BJ (cell line): ENCODE data around the gene SHOC2. TPM values are rescaled to one million over a fixed set of nuclear protein-coding genes. Genes with fewer than 3 reads are reported as not detected.

ENCODE experiments used
- CTCF ChIA-PET: fragments of 350-600 bp; formaldehyde crosslinking; extraction: SDS; loops from one replicate; lab custom pipeline; 2021; ENCODE audit warnings: antibody characterized with exemption, inconsistent platforms; lab: Yijun Ruan, JAX
- POLR2A ChIA-PET: fragments of 300-600 bp; sonication (Branson Sonifier 250); formaldehyde crosslinking; extraction: SDS; loops from one replicate; lab custom pipeline; 2021; ENCODE audit warnings: antibody characterized with exemption; lab: Charles Lee
- DNase-seq: peaks from one replicate; pipeline ENCODE4 v3.0.0-alpha.2; 2011; ENCODE audit warnings: low read depth
- H3K27me3 ChIP-seq: 2 replicates; pipeline ENCODE4 v1.6.0; 2011; ENCODE audit warnings: low read length; ENCODE audit not compliant: control insufficient read depth, insufficient read depth
- H3K36me3 ChIP-seq: 2 replicates; pipeline ENCODE4 v1.5.1; 2011; ENCODE audit warnings: low read length; ENCODE audit not compliant: control insufficient read depth, insufficient read depth
- H3K4me3 ChIP-seq: 2 replicates; pipeline ENCODE4 v1.5.1; 2011; ENCODE audit warnings: low read depth, mild to moderate bottlenecking, control low read depth, low read length
- CTCF ChIP-seq: IDR thresholded peaks from 2 replicates; pipeline ENCODE4 v1.5.1; 2011; ENCODE audit warnings: low read depth, mild to moderate bottlenecking, control low read depth, inconsistent platforms, low read length, moderate library complexity; ENCODE audit not compliant: insufficient read depth
- polyA minus RNA-seq: library from RNA; depleted of rRNA, polyadenylated mRNA; stranded (reverse); fragments of >200 nt; gene quantifications from 2 replicates; pipeline ENCODE4 v1.2.3, GENCODE V29; 2011; rRNA and poly(A)+ RNA removed
- polyA plus RNA-seq: library from polyadenylated mRNA; depleted of rRNA; stranded (reverse); fragments of >200 nt; gene quantifications from 2 replicates; pipeline ENCODE4 v1.2.3, GENCODE V29; 2011; rRNA removed

SHOC2 gene
- polyA plus RNA-seq (14.7 and 33.5 TPM in 2 replicates), polyA minus RNA-seq (31.4 and 34.5 TPM in 2 replicates)

GRCh38 chr10:110919349-110919931 is at the start of gene SHOC2:
SHOC2 (plus strand) TSS chr10:110919604; CDS start chr10:110964359, 44,755 bp downstream.
- no peaks in the 10 kb centered on the region for H3K36me3 ChIP-seq
- no peak for DNase-seq
- CTCF ChIA-PET = interaction anchor here (0.5 to 2.0 kb wide), 6 partner anchors 10 to 609 kb away, joined by 3 to 5 read pairs (median 4); no protein-coding TSS in a partner anchor
- peak; percentile 41; the same call in 1 of the 2 replicates for TF ChIP-seq CTCF
- no peaks in the 10 kb centered on the region for H3K27me3 ChIP-seq
- peak within 1 kb of the TSS; percentile 77 for H3K4me3 ChIP-seq
- POLR2A ChIA-PET = interaction anchor here (0.6 to 1.0 kb wide), 6 partner anchors 23 to 880 kb away, joined by 3 to 8 read pairs (median 3); no protein-coding TSS in a partner anchor

- ChIA-PET POLR2A (interaction anchor here (0.6 kb wide), 1 partner anchor 236 kb away, joined by 3 read pairs; no protein-coding TSS in a partner anchor), CTCF (interaction anchor here (0.7 to 1.6 kb wide), 2 partner anchors 23 to 184 kb away, joined by 3 to 4 read pairs; no protein-coding TSS in a partner anchor)
- TF ChIP-seq CTCF = no peak
- DNase-seq = no peak
- Histone ChIP-seq H3K27me3 (no peaks in the 10 kb centered on the region), H3K4me3 (no peak overlapping the region; the same call in 1 of the 2 replicates), H3K36me3 (no peaks in the 10 kb centered on the region)
Measured at GRCh38 chr10:110870823-110871297, 48.5 kb upstream of the SHOC2 start.

- no peaks in the 10 kb centered on the region for H3K27me3 ChIP-seq
- no peak for TF ChIP-seq CTCF
- peak within 1 kb of the TSS; percentile 87 for H3K4me3 ChIP-seq
- ChIA-PET CTCF (interaction anchor here (0.6 to 0.8 kb wide), 4 partner anchors 68 to 734 kb away, joined by 3 read pairs; no protein-coding TSS in a partner anchor), POLR2A (interaction anchor here (0.6 kb wide), 3 partner anchors 236 to 452 kb away, joined by 3 to 5 read pairs (median 4); partner anchors contain the start of gene SMC3)
- peak; percentile 90 for DNase-seq
- no peaks in the 10 kb centered on the region; the same call in 1 of the 2 replicates for H3K36me3 ChIP-seq
Measured at GRCh38 chr10:110871298-110872084, 47.9 kb upstream of the SHOC2 start, which contains the start of gene PDCD4. PDCD4 (plus strand) TSS chr10:110871928; CDS start chr10:110876028, 4,100 bp downstream.

GRCh38 chr10:110872145-110872983 is 47.0 kb upstream of the SHOC2 start:
- ChIA-PET CTCF (interaction anchor here (0.7 to 1.2 kb wide), 5 partner anchors 10 to 734 kb away, joined by 3 to 4 read pairs (median 3); no protein-coding TSS in a partner anchor), POLR2A (no interaction called here)
- Histone ChIP-seq H3K36me3 (no peaks in the 10 kb centered on the region; the same call in 1 of the 2 replicates), H3K27me3 (no peaks in the 10 kb centered on the region), H3K4me3 (peak overlapping the region; percentile 87)
- DNase-seq = no peak
- TF ChIP-seq CTCF = peak; percentile 33
